Left cardiac atrium (tissue), 4 donors: Measurements from ENCODE around the gene MICAL2. TPM values are rescaled to one million over a fixed set of nuclear protein-coding genes. Genes with fewer than 3 reads are reported as not detected.

Experiments
- ATAC-seq, 2 donors: fragments of 200-7000 bp; cut with Tn5 transposase; one replicate each; pipeline ENCODE4 v1.9.1; 2020; ENCODE audit warnings: mild to moderate bottlenecking in 2 of 2, moderate library complexity in 2 of 2
- DNase-seq: peaks from one replicate; pipeline ENCODE4 v3.0.0-alpha.2; 2020
- intact Hi-C, 2 donors: fragments of 100-400 bp; cut with DNase I; formaldehyde crosslinking; loops; one replicate each; pipeline versions ENCODE4 v1.14.1 to v1.15.1; 2022 to 2023
- total RNA-seq, 2 donors: library from RNA; stranded (reverse); fragmentation: NEBNext Ultra II Directional; extraction: Animal tissue kit (Norgen Biotek cat#: 25700); gene quantifications; one replicate each; pipeline ENCODE4 v1.2.1, GENCODE V29; 2021
- donor health status: DM: no; HTN: yes; CAD: no.
- donor health status: DM: no; HTN: yes; CAD: no; lungs with severe emphysema.
- donor health status: DM: yes; HTN: yes; CAD: no.
- donor health status: Dilated cardiomyopathy.

Gene MICAL2
- total RNA-seq, 2 donors from 2014 or later: 74.5 to 128 TPM

GRCh38 chr11:12075822-12076821 is 34.3 kb upstream of the MICAL2 start:
- DNase-seq: no peak
- peak in 1 of 2 donors; percentile 69 for ATAC-seq
- intact Hi-C loops: no loop called here

- intact Hi-C loops: no loop called here
- ATAC-seq (peak in 1 of 2 donors; percentile 55), DNase-seq (no peak)
These were observed 33.4 kb upstream of the MICAL2 start for GRCh38 chr11:12076840-12077534.

GRCh38 chr11:12077535-12078280 is 32.7 kb upstream of the MICAL2 start:
- DNase-seq (no peak), ATAC-seq (no peak)
- intact Hi-C loops: no loop called here

- DNase-seq (peak; percentile 71), ATAC-seq (peak; percentile 80 to 89)
- intact Hi-C loops: no loop called here
These were observed 30.4 kb upstream of the MICAL2 start for GRCh38 chr11:12079726-12080556.

DNA sequence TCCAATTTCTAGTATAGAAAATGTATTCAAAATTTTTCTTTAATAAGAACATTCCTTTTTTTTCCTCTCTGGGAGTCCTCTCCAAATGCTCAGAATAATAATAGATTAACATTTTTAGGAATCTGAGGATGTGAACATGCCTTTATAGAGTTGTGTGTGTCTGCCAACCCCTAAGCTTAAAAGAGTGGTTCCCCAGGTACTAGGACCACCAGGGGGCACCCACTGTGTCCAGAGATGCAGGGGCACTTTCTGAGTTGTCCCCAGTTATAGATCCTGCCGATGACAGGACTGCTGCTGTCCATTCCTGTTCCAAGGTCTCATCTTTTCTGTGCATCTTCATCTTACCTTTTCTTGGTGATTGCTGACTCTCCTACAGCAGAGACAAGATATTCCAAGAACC is 27.0 kb upstream of the MICAL2 start:
- ATAC-seq (no peak), DNase-seq (no peak)
- intact Hi-C loops: no loop called here

DNA sequence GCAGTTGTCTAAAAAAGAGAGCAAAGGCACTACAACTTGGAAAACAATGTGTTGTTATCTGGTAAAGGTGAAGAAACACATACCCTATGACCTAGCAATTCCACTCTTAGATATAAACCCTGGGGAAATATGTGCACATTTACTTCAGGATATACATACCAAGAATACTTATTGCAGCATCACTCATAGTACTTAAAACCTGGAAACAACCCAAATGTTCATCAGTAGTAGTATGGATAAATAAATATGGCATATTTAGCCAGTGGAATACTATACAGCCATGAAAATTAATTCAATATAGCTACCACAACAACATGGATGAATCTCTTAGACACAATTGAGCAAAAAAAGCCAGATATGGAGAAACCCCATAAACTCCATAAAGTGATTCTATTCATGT is 26.1 kb upstream of the MICAL2 start:
- no peak for ATAC-seq
- intact Hi-C loops: no loop called here
- no peak for DNase-seq

- intact Hi-C loops: no loop called here
- no peak for ATAC-seq
- no peak for DNase-seq
These were observed 24.8 kb upstream of the MICAL2 start for GRCh38 chr11:12085371-12086251.

DNA sequence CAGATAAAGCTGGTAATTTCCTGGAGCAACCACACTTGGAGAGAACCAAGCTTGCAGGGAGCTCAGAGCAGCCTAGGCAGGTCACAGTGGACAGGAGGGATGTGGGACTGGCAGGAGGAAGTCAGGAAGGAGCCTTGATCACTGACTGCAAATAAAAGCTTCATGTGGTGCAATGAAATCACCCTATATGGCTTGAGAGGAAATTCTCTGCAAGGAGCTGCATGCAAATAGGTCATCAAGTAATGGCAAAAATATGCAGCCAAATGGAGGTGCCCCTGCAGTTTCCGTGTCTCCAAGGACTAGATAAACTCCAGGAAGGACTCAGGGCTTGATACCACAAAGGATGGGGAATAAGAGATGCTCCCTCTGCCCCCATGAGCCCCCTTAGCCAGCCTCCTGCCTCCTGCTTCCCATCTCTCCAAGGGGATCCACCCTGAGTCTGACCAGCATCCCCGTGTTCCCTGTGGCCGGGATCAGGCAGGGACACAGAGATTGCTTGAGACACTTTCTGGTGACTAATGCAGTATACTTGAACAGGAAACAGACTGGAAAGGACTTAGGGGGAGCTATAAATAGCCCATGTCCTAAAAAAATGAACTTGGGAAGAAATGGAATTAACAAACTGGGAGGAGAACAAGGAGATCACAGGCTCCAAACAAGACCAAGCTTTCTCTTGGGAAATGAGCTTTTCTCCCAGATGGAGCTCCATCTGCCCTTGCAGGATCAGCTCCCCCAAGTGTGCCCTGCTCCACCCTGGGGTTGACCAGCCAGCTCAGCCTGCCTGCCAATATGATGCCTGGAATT is 23.9 kb upstream of the MICAL2 start:
- peak; percentile 83 to 89 for ATAC-seq
- DNase-seq: peak; percentile 80
- intact Hi-C loops: no loop called here

GRCh38 chr11:12087075-12088004 is 23.1 kb upstream of the MICAL2 start:
- ATAC-seq (peak in 1 of 2 donors; percentile 42), DNase-seq (peak; percentile 48)
- intact Hi-C loops: loop anchor here in 1 of 2 donors (1.0 to 2.0 kb wide), 2 partner anchors 149 to 193 kb away; no protein-coding TSS in a partner anchor

DNA sequence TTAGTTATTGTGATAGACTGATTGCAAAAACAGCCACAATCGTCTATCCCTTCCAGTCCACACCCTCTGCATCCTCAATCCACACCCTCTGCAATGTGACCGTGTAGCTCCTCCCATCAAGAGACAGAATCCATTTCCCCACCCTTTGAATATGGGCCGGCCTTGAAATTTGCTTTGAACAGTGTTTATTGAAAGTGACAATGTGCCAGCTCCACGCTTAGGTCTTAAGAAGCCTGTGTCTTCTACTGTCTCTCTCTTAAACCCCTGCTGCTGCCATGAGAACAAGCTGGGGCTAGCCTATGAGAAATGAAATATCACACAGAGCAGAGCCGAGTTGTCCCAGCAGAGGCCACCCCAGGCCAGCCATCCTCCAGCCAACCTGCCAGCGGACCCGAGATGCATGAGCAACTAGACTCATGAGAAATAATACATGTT is 22.3 kb upstream of the MICAL2 start:
- ATAC-seq (peak; percentile 42 to 72), DNase-seq (peak; percentile 68)
- intact Hi-C loops: loop anchor here in 1 of 2 donors (1.0 to 2.0 kb wide), 2 partner anchors 148 to 193 kb away; no protein-coding TSS in a partner anchor

GRCh38 chr11:12088531-12088930 is 21.9 kb upstream of the MICAL2 start:
- intact Hi-C loops: loop anchor here in 1 of 2 donors (1.0 to 2.0 kb wide), 2 partner anchors 148 to 192 kb away; no protein-coding TSS in a partner anchor
- DNase-seq (no peak), ATAC-seq (no peak)

- intact Hi-C loops: loop anchor here in 1 of 2 donors (2.0 kb wide), 1 partner anchor 192 kb away; no protein-coding TSS in a partner anchor
- ATAC-seq: no peak
- DNase-seq: no peak
These were observed 21.3 kb upstream of the MICAL2 start for GRCh38 chr11:12089041-12089440.

DNA sequence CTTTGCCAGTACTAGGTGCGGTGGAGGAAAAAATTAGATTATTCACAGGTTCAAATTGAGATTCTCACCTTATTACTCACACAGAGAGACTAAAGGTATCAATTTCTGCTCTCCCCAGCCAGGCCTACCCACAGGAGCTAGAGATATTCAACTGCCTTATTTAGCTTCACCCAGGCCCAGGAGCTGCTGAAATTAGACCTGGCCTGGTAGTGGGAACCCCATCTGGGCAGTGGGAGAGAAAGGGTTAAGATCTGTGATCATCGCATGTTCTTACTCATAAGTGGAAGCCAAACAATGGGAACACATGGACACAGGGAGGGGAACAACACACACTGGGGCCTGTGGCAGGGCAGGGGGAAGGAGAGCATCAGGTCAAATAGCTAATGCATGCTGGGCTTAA is 20.9 kb upstream of the MICAL2 start:
- no peak for ATAC-seq
- intact Hi-C loops: loop anchor here in 1 of 2 donors (2.0 kb wide), 1 partner anchor 191 kb away; no protein-coding TSS in a partner anchor
- no peak for DNase-seq

GRCh38 chr11:12090061-12090591 is 20.3 kb upstream of the MICAL2 start:
- ATAC-seq (no peak), DNase-seq (peak; percentile 60)
- intact Hi-C loops: no loop called here

- ATAC-seq: no peak
- DNase-seq: no peak
- intact Hi-C loops: no loop called here
These were observed 19.6 kb upstream of the MICAL2 start for GRCh38 chr11:12090761-12091258.
